Neural cell (in vitro differentiated cells): ENCODE measurements around the gene PRKAB1. TPM values are rescaled to one million over a fixed set of nuclear protein-coding genes. Genes with fewer than 3 reads are reported as not detected.

Source experiments
- H2AFZ ChIP-seq: fragments of 200-600, 300-800 bp; sonication (generic), shearing (Covaris generic); 2 replicates; pipeline ENCODE4 v1.6.0; 2014; ENCODE audit warnings: low read depth, mild to moderate bottlenecking, antibody characterized with exemption, low read length, moderate library complexity
- H3F3A ChIP-seq: fragments of 200-600 bp; shearing (Covaris generic); 2 replicates; pipeline ENCODE4 v1.6.1; 2016; ENCODE audit warnings: mild to moderate bottlenecking, moderate library complexity, mixed read lengths, antibody characterized with exemption, low read length; ENCODE audit not compliant: insufficient read depth, poor library complexity, severe bottlenecking
- H3K27ac ChIP-seq: fragments of 200-600, 300-800 bp; sonication (generic), shearing (Covaris generic); 2 replicates; pipeline ENCODE4 v1.5.1; 2014; ENCODE audit warnings: mild to moderate bottlenecking, low read length, moderate library complexity
- H3K27me3 ChIP-seq: fragments of 300-800, 200-600 bp; sonication (generic), shearing (Covaris generic); 2 replicates; pipeline ENCODE4 v1.6.0; 2014; ENCODE audit warnings: mild to moderate bottlenecking, low read depth, low read length, moderate library complexity; ENCODE audit not compliant: insufficient read depth
- H3K36me3 ChIP-seq: fragments of 300-800, 200-600 bp; sonication (generic), shearing (Covaris generic); 2 replicates; pipeline ENCODE4 v1.5.1; 2014; ENCODE audit warnings: mild to moderate bottlenecking, antibody characterized with exemption, low read length, moderate library complexity; ENCODE audit not compliant: insufficient read depth
- H3K4me2 ChIP-seq: fragments of 300-800, 200-600 bp; sonication (generic), shearing (Covaris generic); 2 replicates; pipeline ENCODE4 v1.6.0; 2014; ENCODE audit warnings: mild to moderate bottlenecking, low read length
- H3K4me3 ChIP-seq: fragments of 300-800, 200-600 bp; sonication (generic), shearing (Covaris generic); 2 replicates; pipeline ENCODE4 v1.5.1; 2014; ENCODE audit warnings: mild to moderate bottlenecking, low read length, moderate library complexity
- H3K79me2 ChIP-seq: fragments of 200-600 bp; shearing (Covaris generic); replicated peaks from 2 replicates; pipeline ENCODE4 v1.6.0; 2014; ENCODE audit warnings: mild to moderate bottlenecking, low read length, moderate library complexity; ENCODE audit not compliant: insufficient read depth
- H3K9ac ChIP-seq: fragments of 300-800, 200-600 bp; sonication (generic), shearing (Covaris generic); 2 replicates; pipeline ENCODE4 v1.6.1; 2016; ENCODE audit warnings: mild to moderate bottlenecking, low read length, mixed read lengths
- H3K9me2 ChIP-seq: fragments of 200-600 bp; shearing (Covaris generic); 2 replicates; pipeline ENCODE4 v1.6.1; 2016; ENCODE audit warnings: mild to moderate bottlenecking, low read length, mixed read lengths; ENCODE audit not compliant: insufficient read depth
- H3K9me3 ChIP-seq: fragments of 200-600, 300-800 bp; sonication (generic), shearing (Covaris generic); 2 replicates; pipeline ENCODE4 v1.6.1; 2016; ENCODE audit warnings: mild to moderate bottlenecking, mixed run types, low read length, moderate library complexity, mixed read lengths
- H4K20me1 ChIP-seq: fragments of 200-600 bp; shearing (Covaris generic); 2 replicates; pipeline ENCODE4 v1.6.1; 2016; ENCODE audit warnings: mild to moderate bottlenecking, mixed run types; ENCODE audit not compliant: insufficient read depth
- CTCF ChIP-seq: fragments of 450-650 bp; IDR thresholded peaks from 2 replicates; pipeline ENCODE4 v1.5.1; 2014; ENCODE audit warnings: antibody characterized with exemption, mild to moderate bottlenecking, moderate library complexity; ENCODE audit not compliant: poor library complexity, severe bottlenecking
- EP300 ChIP-seq: fragments of 450-650 bp; conservative IDR thresholded peaks from 2 replicates; pipeline ENCODE4 v1.6.1; 2014; ENCODE audit warnings: antibody characterized with exemption, mild to moderate bottlenecking, moderate library complexity; ENCODE audit not compliant: poor library complexity, severe bottlenecking
- EZH2 ChIP-seq: fragments of 200-600, 300-800 bp; shearing (Covaris generic), sonication (generic); IDR thresholded peaks from 2 replicates; pipeline ENCODE4 v1.6.1; 2014; ENCODE audit warnings: antibody characterized with exemption, low read length, borderline replicate concordance, mild to moderate bottlenecking; ENCODE audit not compliant: insufficient read depth, poor library complexity, severe bottlenecking
- MXI1 ChIP-seq: fragments of 450-650 bp; conservative IDR thresholded peaks from 2 replicates; pipeline ENCODE4 v1.6.1; 2014; ENCODE audit warnings: antibody characterized with exemption, mild to moderate bottlenecking; ENCODE audit not compliant: poor library complexity, severe bottlenecking
- POLR2AphosphoS5 ChIP-seq: IDR thresholded peaks from 2 replicates; pipeline ENCODE4 v1.6.1; 2012
- RAD21 ChIP-seq: fragments of 450-650 bp; conservative IDR thresholded peaks from 2 replicates; pipeline ENCODE4 v1.6.1; 2014; ENCODE audit warnings: antibody characterized with exemption, mild to moderate bottlenecking, moderate library complexity
- REST ChIP-seq: IDR thresholded peaks from 2 replicates; pipeline ENCODE4 v1.6.1; 2012; ENCODE audit warnings: borderline replicate concordance
- SMC3 ChIP-seq: fragments of 450-650 bp; conservative IDR thresholded peaks from 2 replicates; pipeline ENCODE4 v1.6.1; 2014; ENCODE audit warnings: antibody characterized with exemption, mild to moderate bottlenecking, moderate library complexity; ENCODE audit not compliant: poor library complexity
- TAF1 ChIP-seq: IDR thresholded peaks from 2 replicates; pipeline ENCODE4 v1.6.1; 2012; ENCODE audit warnings: low read depth
- polyA plus RNA-seq: library from polyadenylated mRNA; depleted of rRNA; stranded (reverse); fragments of >200 nt; gene quantifications from 2 replicates; pipeline ENCODE4 v1.2.3, GENCODE V29; 2014

The PRKAB1 gene
- polyA plus RNA-seq, 1 donor from 2014 or later: 38.0 TPM

GRCh38 chr12:119642986-119643385 is 24.9 kb upstream of the PRKAB1 start:
- H4K20me1 ChIP-seq: no peaks in the 10 kb centered on the region
- no peak overlapping the region for H2AFZ ChIP-seq
- H3K9ac ChIP-seq: no peak overlapping the region
- no peak for TF ChIP-seq SMC3
- TF ChIP-seq EZH2: no peak
- TF ChIP-seq CTCF: no peak
- TF ChIP-seq MXI1: no peak
- no peak for TF ChIP-seq EP300
- TF ChIP-seq REST: no peak
- TF ChIP-seq RAD21: no peak
- no peak for TF ChIP-seq POLR2AphosphoS5
- TF ChIP-seq TAF1: no peak
- H3K36me3 ChIP-seq: no peaks in the 10 kb centered on the region
- no peak overlapping the region for H3K4me2 ChIP-seq
- H3K27ac ChIP-seq: no peak overlapping the region
- H3K4me3 ChIP-seq: no peak overlapping the region
- no peaks in the 10 kb centered on the region for H3K27me3 ChIP-seq
- no peaks in the 10 kb centered on the region for H3F3A ChIP-seq
- H3K9me2 ChIP-seq: no peaks in the 10 kb centered on the region
- H3K79me2 ChIP-seq: no peaks in the 10 kb centered on the region
- H3K9me3 ChIP-seq: no peaks in the 10 kb centered on the region

- H3K36me3 ChIP-seq: no peaks in the 10 kb centered on the region
- no peaks in the 10 kb centered on the region for H4K20me1 ChIP-seq
- H3K9ac ChIP-seq: no peak overlapping the region
- no peak for TF ChIP-seq RAD21
- TF ChIP-seq MXI1: no peak
- TF ChIP-seq POLR2AphosphoS5: no peak
- no peak for TF ChIP-seq SMC3
- no peak for TF ChIP-seq REST
- no peak for TF ChIP-seq CTCF
- TF ChIP-seq EZH2: no peak
- TF ChIP-seq EP300: no peak
- no peak for TF ChIP-seq TAF1
- H3F3A ChIP-seq: no peaks in the 10 kb centered on the region
- no peak overlapping the region for H3K4me3 ChIP-seq
- no peaks in the 10 kb centered on the region for H3K9me2 ChIP-seq
- H3K27ac ChIP-seq: no peak overlapping the region
- H3K9me3 ChIP-seq: no peaks in the 10 kb centered on the region
- H3K27me3 ChIP-seq: no peaks in the 10 kb centered on the region
- no peak overlapping the region for H2AFZ ChIP-seq
- no peak overlapping the region for H3K4me2 ChIP-seq
- no peaks in the 10 kb centered on the region for H3K79me2 ChIP-seq
These were observed 23.0 kb upstream of the PRKAB1 start for GRCh38 chr12:119644930-119645329.
